SK-N-MC (cell line): ENCODE data around the gene TRIM2.
"Not testable (repeated sequence)": the region's sequence is repeated elsewhere in the genome, so short reads cannot be mapped to it uniquely, and the experiment has no call there.

Experiments
- DNase-seq: peaks from one replicate; pipeline ENCODE4 v3.0.0-alpha.2; 2011; ENCODE audit warnings: low read depth, low spot score
- H3K27ac ChIP-seq: fragments of 200-600 bp; sonication (generic); 2 replicates; pipeline ENCODE4 v1.5.1; 2016; ENCODE audit warnings: mixed run types
- H3K36me3 ChIP-seq: fragments of 200-600 bp; sonication (generic); 2 replicates; pipeline ENCODE4 v1.6.1; 2017; ENCODE audit warnings: antibody characterized with exemption, low read length, mixed read lengths; ENCODE audit not compliant: insufficient read depth
- H3K4me3 ChIP-seq: fragments of 200-600 bp; sonication (generic); 2 replicates; pipeline ENCODE4 v1.5.1; 2016
- H3K9ac ChIP-seq: fragments of 200-600 bp; sonication (generic); 2 replicates; pipeline ENCODE4 v1.8.0; 2017; ENCODE audit warnings: mixed run types, mixed read lengths; ENCODE audit not compliant: insufficient read length
- H3K9me3 ChIP-seq: fragments of 200-600 bp; sonication (generic); 2 replicates; pipeline ENCODE4 v1.6.1; 2017; ENCODE audit warnings: low read depth, mild to moderate bottlenecking, antibody characterized with exemption, low read length, moderate library complexity, mixed read lengths
- EZH2 ChIP-seq: fragments of 200-600 bp; sonication (generic); IDR thresholded peaks from one replicate; pipeline ENCODE4 v1.6.1; 2017; ENCODE audit warnings: antibody characterized with exemption
- FOXP2 ChIP-seq: optimal IDR thresholded peaks from 2 replicates; pipeline ENCODE3; 2011; ENCODE audit warnings: mild to moderate bottlenecking, moderate library complexity; ENCODE audit not compliant: insufficient read depth; ENCODE audit errors: extremely low read length, control extremely low read depth
- POLR2AphosphoS5 ChIP-seq: IDR thresholded peaks from 2 replicates; pipeline ENCODE4 v1.6.1; 2012; ENCODE audit warnings: mild to moderate bottlenecking, low read depth, low read length, borderline replicate concordance

The TRIM2 gene

DNA sequence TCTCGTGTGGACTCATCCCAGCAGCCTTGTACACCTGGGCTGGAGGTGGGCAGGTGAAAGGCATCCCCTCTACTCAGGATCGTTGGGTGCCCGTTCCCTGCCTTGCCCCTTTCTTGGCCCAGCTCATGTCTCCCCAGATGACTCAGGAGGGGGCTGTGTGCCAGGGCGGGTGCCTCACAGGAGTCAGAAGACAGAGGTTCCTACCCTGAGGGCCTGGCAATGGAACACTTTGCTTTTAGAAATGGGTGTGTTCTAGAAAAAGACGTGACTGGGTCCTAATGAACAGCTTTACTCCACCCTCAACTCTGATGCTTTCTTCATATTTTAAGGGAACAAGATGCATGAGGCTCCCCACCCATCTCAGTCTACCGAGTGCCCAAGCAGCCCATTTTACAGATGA, 22.5 kb upstream of the TRIM2 start:
- H3K9me3 ChIP-seq, result no peaks in the 10 kb centered on the region
- no peak overlapping the region for H3K9ac ChIP-seq
- no peak for DNase-seq
- no peak overlapping the region for H3K4me3 ChIP-seq
- H3K36me3 ChIP-seq, result no peaks in the 10 kb centered on the region
- H3K27ac ChIP-seq, result no peak overlapping the region
- no peak for TF ChIP-seq FOXP2
- TF ChIP-seq POLR2AphosphoS5, result no peak
- TF ChIP-seq EZH2, result no peak

DNA sequence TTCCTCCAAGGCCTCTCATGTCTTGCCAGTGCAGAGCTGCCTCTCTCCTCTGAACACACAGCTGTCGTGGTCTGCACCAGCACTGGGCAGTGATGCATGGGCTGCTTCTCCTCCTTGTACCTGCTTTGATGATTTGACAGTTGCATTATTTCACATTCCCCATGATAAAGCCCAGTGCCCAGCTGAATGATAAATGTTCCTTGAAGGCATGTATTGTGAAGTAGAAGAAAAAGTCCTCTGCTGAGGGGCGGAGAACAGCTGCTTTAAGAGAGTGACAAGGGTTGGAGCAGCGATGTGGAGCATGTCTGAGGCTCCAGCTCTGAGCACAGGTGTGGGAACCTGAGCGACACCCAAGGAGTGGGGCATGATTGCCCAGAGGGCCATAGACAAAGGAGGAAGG, 21.1 kb upstream of the TRIM2 start:
- H3K4me3 ChIP-seq, result no peak overlapping the region
- H3K9me3 ChIP-seq, result no peaks in the 10 kb centered on the region
- H3K36me3 ChIP-seq, result no peaks in the 10 kb centered on the region
- TF ChIP-seq EZH2 (no peak), FOXP2 (no peak), POLR2AphosphoS5 (no peak)
- H3K9ac ChIP-seq, result no peak overlapping the region
- H3K27ac ChIP-seq, result no peak overlapping the region
- no peak for DNase-seq

DNA sequence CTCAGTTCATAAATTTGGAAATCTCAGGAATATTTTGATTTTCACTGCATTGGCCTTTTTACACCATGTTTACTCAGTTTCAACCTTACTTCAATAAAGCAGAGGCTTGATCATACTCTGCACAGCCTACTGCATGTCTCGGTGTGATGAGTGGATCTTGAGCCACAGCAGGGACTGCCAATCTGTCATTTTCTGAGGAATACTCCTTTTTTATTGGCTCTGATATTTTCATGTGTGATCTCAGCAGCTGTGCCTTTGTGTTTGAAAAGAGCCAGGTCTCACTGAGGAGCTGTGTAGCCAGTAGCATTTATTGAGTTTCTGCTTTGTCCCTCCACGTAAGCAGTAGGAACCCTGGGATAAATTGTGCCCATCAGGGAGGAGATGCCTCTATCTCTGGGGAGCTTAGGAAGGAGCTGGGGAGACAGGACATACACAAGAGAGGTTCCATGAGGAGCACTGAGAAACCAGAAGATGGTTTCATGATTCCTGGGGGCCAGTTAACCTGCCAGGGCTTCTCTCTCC, 18.9 kb upstream of the TRIM2 start:
- Histone ChIP-seq H3K4me3 (no peak overlapping the region), H3K9ac (no peak overlapping the region), H3K27ac (no peak overlapping the region), H3K9me3 (no peaks in the 10 kb centered on the region), H3K36me3 (no peaks in the 10 kb centered on the region)
- TF ChIP-seq POLR2AphosphoS5 (no peak), EZH2 (no peak), FOXP2 (no peak)
- no peak for DNase-seq

DNA sequence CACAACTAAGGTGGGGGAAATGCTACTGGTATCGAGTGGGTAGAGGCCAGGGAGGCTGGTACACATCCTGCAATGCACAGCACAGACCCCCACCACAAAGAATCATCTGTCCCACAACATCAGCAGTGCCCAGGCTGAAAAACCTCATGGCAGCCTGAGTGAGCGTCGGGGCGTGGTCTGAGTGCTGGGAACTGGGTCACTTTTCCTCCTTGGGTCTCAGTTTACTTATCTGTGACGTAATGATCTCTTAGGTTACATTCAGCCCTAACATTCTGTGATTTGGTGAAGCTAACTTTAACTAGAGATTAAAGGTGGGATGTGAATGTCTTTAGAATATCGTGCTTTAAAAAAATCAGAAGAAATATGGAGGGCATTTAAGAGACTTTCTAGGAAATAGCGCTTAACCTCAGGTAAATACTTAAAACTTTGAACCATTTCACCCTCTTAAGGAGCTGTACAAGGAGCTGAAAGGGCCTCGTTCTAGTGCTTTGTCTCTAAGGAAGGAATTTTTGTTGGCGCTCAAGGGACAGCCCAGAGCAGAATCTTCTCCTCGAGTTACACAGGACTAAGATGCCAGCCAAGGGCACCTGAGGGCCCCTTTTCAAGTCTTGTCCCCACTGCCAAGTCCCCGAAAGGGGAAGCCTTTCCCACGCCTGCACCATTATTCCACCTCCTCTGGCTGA, 18.1 kb upstream of the TRIM2 start:
- Histone ChIP-seq H3K9me3 (no peaks in the 10 kb centered on the region), H3K27ac (no peak overlapping the region), H3K9ac (no peak overlapping the region), H3K4me3 (no peak overlapping the region), H3K36me3 (no peaks in the 10 kb centered on the region)
- TF ChIP-seq POLR2AphosphoS5, result no peak
- no peak for TF ChIP-seq EZH2
- no peak for TF ChIP-seq FOXP2
- no peak for DNase-seq

DNA sequence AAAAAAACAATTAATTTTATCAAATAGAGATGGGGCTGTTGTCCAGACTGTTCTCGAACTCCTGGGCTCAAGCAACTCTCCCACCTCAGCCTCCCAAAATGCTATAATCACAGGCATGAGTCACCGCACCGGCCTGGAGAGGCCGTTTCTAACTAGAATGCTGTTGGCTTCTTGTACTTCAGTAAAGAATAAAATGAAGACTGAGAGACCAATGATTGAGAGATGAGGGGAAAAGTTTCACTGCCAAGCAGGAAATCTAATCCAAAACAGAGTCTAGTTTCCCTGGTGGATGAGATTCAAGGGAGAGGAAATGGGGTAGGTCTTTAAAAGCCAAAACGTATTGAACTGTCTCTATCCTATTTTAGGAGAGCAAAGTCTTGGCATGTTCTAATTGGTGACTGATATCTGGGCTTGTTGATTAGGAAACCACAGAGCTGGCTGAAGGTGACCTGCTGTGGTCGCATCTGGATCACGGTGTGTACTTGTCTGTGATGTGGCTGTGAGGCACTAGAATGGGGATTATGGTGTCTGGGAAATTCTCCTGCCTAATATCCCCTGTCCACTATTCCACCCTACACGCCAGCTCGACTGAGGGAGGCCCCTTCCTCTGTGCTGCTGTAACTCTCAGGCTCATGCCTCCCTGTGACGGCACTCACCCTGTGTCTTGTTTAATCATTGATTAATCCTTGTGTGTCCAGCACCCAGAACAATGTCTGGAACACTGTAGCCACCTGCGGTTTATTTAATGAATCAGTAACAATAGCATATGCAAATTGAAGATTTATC, 15.0 kb upstream of the TRIM2 start:
- Histone ChIP-seq H3K36me3 (no peaks in the 10 kb centered on the region), H3K9me3 (no peaks in the 10 kb centered on the region), H3K4me3 (peak overlapping the region; percentile 51), H3K9ac (peak overlapping the region; percentile 24), H3K27ac (peak overlapping the region; percentile 93)
- no peak for TF ChIP-seq FOXP2
- TF ChIP-seq POLR2AphosphoS5, result no peak
- no peak for TF ChIP-seq EZH2
- no peak for DNase-seq

DNA sequence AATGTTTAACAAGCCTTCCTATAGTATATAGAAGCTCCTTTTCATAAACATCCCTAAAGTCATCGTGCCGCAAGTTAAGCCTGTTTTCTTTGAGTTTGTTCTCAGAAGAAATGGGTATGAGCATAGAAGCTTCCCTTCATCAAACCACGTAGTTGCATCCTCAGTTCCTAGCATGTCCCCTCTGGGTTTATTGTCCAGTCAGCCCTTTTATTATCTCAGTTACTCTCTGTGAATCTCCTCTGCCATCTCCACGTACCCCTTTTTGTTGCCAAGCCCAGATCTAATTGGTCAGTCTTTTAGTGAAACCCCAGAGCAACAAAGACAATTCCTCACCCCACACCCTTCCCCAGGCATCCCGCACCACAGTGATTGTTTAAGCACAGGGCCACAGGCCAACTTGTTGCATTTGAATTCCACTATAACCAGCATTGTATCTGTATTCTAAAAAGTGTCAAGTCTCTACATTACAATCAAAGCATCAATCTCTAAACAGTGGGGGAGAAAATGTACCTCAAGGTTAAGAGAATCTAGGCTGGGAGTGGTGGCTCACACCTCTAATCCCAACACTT, 12.4 kb upstream of the TRIM2 start:
- Histone ChIP-seq H3K4me3 (no peak overlapping the region), H3K36me3 (no peaks in the 10 kb centered on the region), H3K9me3 (no peaks in the 10 kb centered on the region), H3K27ac (no peak overlapping the region), H3K9ac (no peak overlapping the region)
- no peak for DNase-seq
- TF ChIP-seq EZH2 (no peak), FOXP2 (no peak), POLR2AphosphoS5 (no peak)

DNA sequence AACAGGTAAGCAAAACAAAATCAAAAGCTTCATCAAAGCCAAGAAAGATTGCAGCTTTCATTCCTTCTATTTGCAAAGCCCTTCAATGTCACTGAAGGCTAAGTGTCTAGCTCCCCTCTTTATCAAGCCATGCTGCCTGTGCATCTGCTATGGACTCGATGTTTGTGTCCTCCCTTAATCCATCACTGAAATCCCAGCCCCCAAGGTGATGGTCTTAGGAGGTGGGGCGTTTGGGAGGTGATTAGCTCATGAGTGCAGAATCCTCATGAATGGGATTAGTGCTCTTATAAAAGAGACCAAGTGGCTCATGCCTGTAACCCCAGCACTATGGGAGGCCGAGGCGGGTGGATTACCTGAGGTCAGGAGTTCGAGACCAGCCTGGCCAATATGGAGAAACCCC, 6.9 kb upstream of the TRIM2 start:
- Histone ChIP-seq H3K9ac (no peak overlapping the region), H3K4me3 (no peak overlapping the region), H3K27ac (no peak overlapping the region), H3K9me3 (no peaks in the 10 kb centered on the region), H3K36me3 (no peaks in the 10 kb centered on the region)
- no peak for TF ChIP-seq POLR2AphosphoS5
- no peak for TF ChIP-seq EZH2
- TF ChIP-seq FOXP2, result no peak
- no peak for DNase-seq

DNA sequence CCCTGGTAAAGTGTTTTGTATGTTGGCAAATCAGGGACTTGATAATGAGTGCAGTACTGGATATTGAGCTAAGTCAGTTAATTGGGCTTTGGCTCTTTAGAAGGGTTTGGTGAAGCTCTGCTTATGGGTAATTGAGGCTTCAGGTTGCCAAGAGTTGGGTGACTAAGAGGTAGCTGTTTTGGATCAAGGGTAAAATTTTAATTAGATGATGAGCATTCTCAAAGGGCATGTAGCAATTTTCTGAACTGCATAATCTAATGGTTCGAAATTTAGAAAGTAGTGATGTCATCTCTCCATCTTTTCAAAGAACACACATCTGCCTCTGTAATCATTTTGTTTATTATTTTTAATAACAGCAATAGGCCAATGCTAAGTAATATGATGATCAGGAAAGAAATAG, 5.5 kb upstream of the TRIM2 start:
- Histone ChIP-seq H3K9ac (no peak overlapping the region), H3K36me3 (no peaks in the 10 kb centered on the region), H3K27ac (peak overlapping the region; percentile 77), H3K9me3 (no peaks in the 10 kb centered on the region), H3K4me3 (no peak overlapping the region)
- DNase-seq, result no peak
- no peak for TF ChIP-seq EZH2
- no peak for TF ChIP-seq POLR2AphosphoS5

DNA sequence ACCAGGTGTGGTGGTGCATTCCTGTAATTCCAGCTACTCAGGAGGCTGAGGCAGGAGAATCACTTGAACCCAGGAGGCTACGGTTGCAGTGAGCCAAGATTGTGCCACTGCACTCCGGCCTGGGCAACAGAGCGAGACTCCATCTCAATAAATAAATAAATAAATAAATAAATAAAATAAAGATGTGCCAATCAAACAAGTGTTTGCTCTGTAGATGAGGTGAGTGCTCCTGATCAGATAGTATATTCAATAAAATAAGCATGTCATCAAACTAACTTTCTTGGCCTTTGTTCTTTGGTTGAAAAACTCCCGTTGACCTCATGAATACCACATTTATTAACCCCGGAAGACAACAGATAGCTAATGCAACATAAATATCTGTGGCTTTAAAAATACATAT, 497 bp upstream of the TRIM2 start:
- peak overlapping the region; percentile 81 for H3K4me3 ChIP-seq
- not testable (repeated sequence) for DNase-seq, H3K9me3 ChIP-seq, H3K36me3 ChIP-seq
- peak overlapping the region; percentile 75 for H3K9ac ChIP-seq
- H3K27ac ChIP-seq, result peak overlapping the region; percentile 85
